Left lung (tissue), 10 donors: ENCODE results near the gene TMEM247. TPM values are rescaled to one million over a fixed set of nuclear protein-coding genes. Genes with fewer than 3 reads are reported as not detected.

ENCODE experiments used
- ATAC-seq: fragments of 200-7000 bp; cut with Tn5 transposase; one replicate; pipeline ENCODE4 v1.9.1; 2020; ENCODE audit warnings: moderate library complexity
- DNase-seq, 4 donors: peaks; one replicate each; pipeline ENCODE4 v3.0.0-alpha.2; 2013 to 2020
- H3K27ac ChIP-seq, 2 donors: fragments of 200-600 bp; sonication (generic) in 1 of 2; one replicate each; pipeline versions ENCODE4 v1.5.0 to v1.8.0; 2020 to 2021
- H3K27me3 ChIP-seq, 2 donors: fragments of 200-600 bp; sonication (generic) in 1 of 2; one replicate each; pipeline versions ENCODE4 v1.5.0 to v1.8.0; 2020 to 2021
- H3K36me3 ChIP-seq, 2 donors: fragments of 200-600 bp; sonication (generic) in 1 of 2; one replicate each; pipeline versions ENCODE4 v1.5.0 to v1.8.0; 2020 to 2021
- H3K4me1 ChIP-seq, 2 donors: fragments of 200-600 bp; one replicate each; pipeline ENCODE4 v1.8.0; 2021
- H3K4me3 ChIP-seq, 2 donors: fragments of 200-600 bp; sonication (generic) in 1 of 2; one replicate each; pipeline versions ENCODE4 v1.5.0 to v1.8.0; 2020 to 2021; ENCODE audit warnings: mild to moderate bottlenecking in 1 of 2
- H3K9me3 ChIP-seq, 2 donors: fragments of 200-600 bp; sonication (generic) in 1 of 2; one replicate each; pipeline versions ENCODE4 v1.5.0 to v1.8.0; 2020 to 2021
- intact Hi-C, 2 donors: fragments of 100-400 bp; cut with DNase I; formaldehyde crosslinking; loops; one replicate each; pipeline versions ENCODE4 v1.11.2 to v1.14.2; 2022
- polyA plus RNA-seq, 6 donors: library from polyadenylated mRNA; unstranded; fragments of 120-200 nt; gene quantifications; one replicate each; pipeline ENCODE4 v1.2.1, GENCODE V29; 2013; ENCODE audit not compliant: insufficient read length in 6 of 6
- total RNA-seq, 2 donors: library from RNA; stranded (reverse); fragmentation: NEBNext Ultra II Directional; extraction: Animal tissue kit (Norgen Biotek cat#: 25700); gene quantifications; one replicate each; pipeline ENCODE4 v1.2.1, GENCODE V29; 2021
- TF ChIP-seq, protein P1 (sequence below), 2 donors: fragments of 200-600 bp; sonication (generic) in 1 of 2; IDR thresholded peaks; one replicate each; pipeline versions ENCODE4 v1.5.0 to v1.8.0; 2021; ENCODE audit warnings: antibody characterized with exemption in 2 of 2
- donor health status: DM: no; HTN: yes; CAD: no.
- donor health status: DM: no; HTN: no; CAD: no.

Gene TMEM247
- total and polyA plus RNA-seq, 8 donors: not detected

GRCh38 chr2:46487667-46488335 is 8.4 kb downstream of the TMEM247 start:
- H3K27me3 ChIP-seq: no peaks in the 10 kb centered on the region
- TF ChIP-seq, protein P1, sequence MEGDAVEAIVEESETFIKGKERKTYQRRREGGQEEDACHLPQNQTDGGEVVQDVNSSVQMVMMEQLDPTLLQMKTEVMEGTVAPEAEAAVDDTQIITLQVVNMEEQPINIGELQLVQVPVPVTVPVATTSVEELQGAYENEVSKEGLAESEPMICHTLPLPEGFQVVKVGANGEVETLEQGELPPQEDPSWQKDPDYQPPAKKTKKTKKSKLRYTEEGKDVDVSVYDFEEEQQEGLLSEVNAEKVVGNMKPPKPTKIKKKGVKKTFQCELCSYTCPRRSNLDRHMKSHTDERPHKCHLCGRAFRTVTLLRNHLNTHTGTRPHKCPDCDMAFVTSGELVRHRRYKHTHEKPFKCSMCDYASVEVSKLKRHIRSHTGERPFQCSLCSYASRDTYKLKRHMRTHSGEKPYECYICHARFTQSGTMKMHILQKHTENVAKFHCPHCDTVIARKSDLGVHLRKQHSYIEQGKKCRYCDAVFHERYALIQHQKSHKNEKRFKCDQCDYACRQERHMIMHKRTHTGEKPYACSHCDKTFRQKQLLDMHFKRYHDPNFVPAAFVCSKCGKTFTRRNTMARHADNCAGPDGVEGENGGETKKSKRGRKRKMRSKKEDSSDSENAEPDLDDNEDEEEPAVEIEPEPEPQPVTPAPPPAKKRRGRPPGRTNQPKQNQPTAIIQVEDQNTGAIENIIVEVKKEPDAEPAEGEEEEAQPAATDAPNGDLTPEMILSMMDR (IDR thresholded peaks at IDR 0.05): no peak
- intact Hi-C loops: no loop called here
- peak in 3 of 4 donors; percentile 18 to 82 (median 80) for DNase-seq
- ATAC-seq: peak; percentile 93
- no peaks in the 10 kb centered on the region for H3K9me3 ChIP-seq
- no peaks in the 10 kb centered on the region for H3K36me3 ChIP-seq
- H3K4me1 ChIP-seq: peaks cover 0 to 15% of the 10 kb centered on the region in 2 donors
- no peak overlapping the region for H3K4me3 ChIP-seq
- H3K27ac ChIP-seq: peak overlapping the region in 1 of 2 donors; percentile 7

DNA sequence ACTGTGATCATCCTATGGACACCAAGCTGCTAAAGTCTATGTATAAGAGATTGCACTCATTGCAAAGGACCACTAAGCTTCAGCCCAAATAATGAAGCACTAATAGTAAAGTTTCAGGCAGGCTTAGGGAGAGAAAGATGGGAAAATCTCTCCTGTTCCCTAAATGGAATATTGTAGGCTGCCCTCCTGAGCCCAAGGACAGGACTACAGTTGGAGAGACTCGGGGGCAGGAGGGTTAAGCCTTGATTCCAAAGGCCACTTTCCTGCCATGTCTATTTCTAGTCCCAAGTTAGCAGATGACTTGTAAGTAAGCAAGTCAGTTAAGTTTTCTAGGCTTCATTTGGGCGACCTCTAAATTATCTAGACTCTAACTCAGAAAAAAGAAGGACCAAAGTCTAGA is 9.0 kb downstream of the TMEM247 start:
- H3K27ac ChIP-seq: no peak overlapping the region
- intact Hi-C loops: no loop called here
- H3K36me3 ChIP-seq: no peaks in the 10 kb centered on the region
- no peak overlapping the region for H3K4me3 ChIP-seq
- DNase-seq (no peak), ATAC-seq (no peak)
- H3K4me1 ChIP-seq: peaks cover 0 to 15% of the 10 kb centered on the region in 2 donors
- no peaks in the 10 kb centered on the region for H3K9me3 ChIP-seq
- TF ChIP-seq, protein P1 (IDR thresholded peaks at IDR 0.05): no peak
- no peaks in the 10 kb centered on the region for H3K27me3 ChIP-seq

GRCh38 chr2:46489423-46490174 is 10.2 kb downstream of the TMEM247 start:
- DNase-seq (no peak), ATAC-seq (no peak)
- Histone ChIP-seq H3K4me1 (peaks cover 0 to 15% of the 10 kb centered on the region in 2 donors), H3K36me3 (no peaks in the 10 kb centered on the region), H3K27me3 (no peaks in the 10 kb centered on the region), H3K4me3 (no peak overlapping the region), H3K27ac (no peak overlapping the region), H3K9me3 (no peaks in the 10 kb centered on the region)
- intact Hi-C loops: no loop called here
- TF ChIP-seq, protein P1 (IDR thresholded peaks at IDR 0.05): no peak

GRCh38 chr2:46490521-46491141 is 11.3 kb downstream of the TMEM247 start:
- intact Hi-C loops: no loop called here
- ATAC-seq: peak; percentile 67
- Histone ChIP-seq H3K27me3 (no peaks in the 10 kb centered on the region), H3K4me3 (no peak overlapping the region), H3K36me3 (no peaks in the 10 kb centered on the region), H3K4me1 (peaks cover 0 to 15% of the 10 kb centered on the region in 2 donors), H3K9me3 (no peaks in the 10 kb centered on the region), H3K27ac (peak overlapping the region in 1 of 2 donors; percentile 27)
- peak in 3 of 4 donors; percentile 65 to 86 (median 74) for DNase-seq
- TF ChIP-seq, protein P1 (IDR thresholded peaks at IDR 0.05): no peak

- H3K27ac ChIP-seq: no peak overlapping the region
- TF ChIP-seq, protein P1 (IDR thresholded peaks at IDR 0.05): no peak
- intact Hi-C loops: no loop called here
- H3K27me3 ChIP-seq: no peaks in the 10 kb centered on the region
- H3K4me1 ChIP-seq: peaks cover 0 to 15% of the 10 kb centered on the region in 2 donors
- H3K9me3 ChIP-seq: no peaks in the 10 kb centered on the region
- DNase-seq (no peak), ATAC-seq (no peak)
- H3K36me3 ChIP-seq: no peaks in the 10 kb centered on the region
- H3K4me3 ChIP-seq: no peak overlapping the region
Measured at GRCh38 chr2:46492301-46492700, 12.9 kb downstream of the TMEM247 start.
